Measurements from ENCODE around the gene LTA4H.

Gene LTA4H

GRCh38 chr12:96033549-96034389 is 1.6 kb downstream of the LTA4H start:
- DNase-seq, result no peak

GRCh38 chr12:96029826-96030225 is 5.6 kb downstream of the LTA4H start:
- no peak for DNase-seq

- no peak for DNase-seq
These were observed 6.8 kb downstream of the LTA4H start for GRCh38 chr12:96028538-96028937.

GRCh38 chr12:96026331-96026730 is 9.1 kb downstream of the LTA4H start:
- no peak for DNase-seq

- DNase-seq, result no peak
These were observed 9.9 kb downstream of the LTA4H start for GRCh38 chr12:96025518-96025917.

GRCh38 chr12:96020314-96021003 is 14.9 kb downstream of the LTA4H start:
- no peak for DNase-seq

GRCh38 chr12:96015672-96016071 is 19.7 kb downstream of the LTA4H start:
- no peak for DNase-seq

GRCh38 chr12:96014943-96015599 is 20.3 kb downstream of the LTA4H start:
- no peak for DNase-seq

GRCh38 chr12:96007729-96008128 is 27.7 kb downstream of the LTA4H start:
- DNase-seq, result no peak

GRCh38 chr12:96006727-96007126 is 28.7 kb downstream of the LTA4H start:
- DNase-seq, result no peak

- no peak for DNase-seq
These were observed 34.5 kb downstream of the LTA4H start for GRCh38 chr12:96000858-96001257.

GRCh38 chr12:95999484-95999883 is 35.9 kb downstream of the LTA4H start:
- DNase-seq, result no peak

GRCh38 chr12:95998611-95999286 is 36.6 kb downstream of the LTA4H start:
- DNase-seq, result no peak

- DNase-seq, result no peak
These were observed 37.4 kb downstream of the LTA4H start for GRCh38 chr12:95997911-95998510.

- no peak for DNase-seq
These were observed 38.1 kb downstream of the LTA4H start for GRCh38 chr12:95997276-95997675.

GRCh38 chr12:95996034-95996658 is 39.2 kb downstream of the LTA4H start, which contains the start of gene HAL:
Gene HAL, minus strand, starts transcription at chr12:95996344. Its CDS starts 434 bp downstream, at chr12:95995910.
- no peak for DNase-seq

- DNase-seq, result no peak
These were observed 40.0 kb downstream of the LTA4H start for GRCh38 chr12:95995238-95996031.

GRCh38 chr12:95994476-95994875 is 40.9 kb downstream of the LTA4H start:
- DNase-seq, result no peak

GRCh38 chr12:95993907-95994306 is 41.5 kb downstream of the LTA4H start:
- DNase-seq, result no peak

- no peak for DNase-seq
These were observed 45.3 kb downstream of the LTA4H start for GRCh38 chr12:95990136-95990535.

- DNase-seq, result no peak
These were observed 45.8 kb downstream of the LTA4H start for GRCh38 chr12:95989504-95990123.

Measured in NCI-H2081 treated with DMSO at 0.1 percent for 48 hours (cell line).